GM10266 (cell line): Measurements from ENCODE around the gene KLHDC7A.

Experiments
- DNase-seq: peaks from one replicate; pipeline ENCODE4 v3.0.0; 2012; ENCODE audit errors: extremely low spot score
- TF ChIP-seq, protein P1 (sequence below): IDR thresholded peaks from 2 replicates; pipeline ENCODE4 v1.5.1; 2012; ENCODE audit warnings: mild to moderate bottlenecking, low read depth; ENCODE audit not compliant: control insufficient read depth, insufficient read depth; ENCODE audit errors: missing control alignments

The KLHDC7A gene

DNA sequence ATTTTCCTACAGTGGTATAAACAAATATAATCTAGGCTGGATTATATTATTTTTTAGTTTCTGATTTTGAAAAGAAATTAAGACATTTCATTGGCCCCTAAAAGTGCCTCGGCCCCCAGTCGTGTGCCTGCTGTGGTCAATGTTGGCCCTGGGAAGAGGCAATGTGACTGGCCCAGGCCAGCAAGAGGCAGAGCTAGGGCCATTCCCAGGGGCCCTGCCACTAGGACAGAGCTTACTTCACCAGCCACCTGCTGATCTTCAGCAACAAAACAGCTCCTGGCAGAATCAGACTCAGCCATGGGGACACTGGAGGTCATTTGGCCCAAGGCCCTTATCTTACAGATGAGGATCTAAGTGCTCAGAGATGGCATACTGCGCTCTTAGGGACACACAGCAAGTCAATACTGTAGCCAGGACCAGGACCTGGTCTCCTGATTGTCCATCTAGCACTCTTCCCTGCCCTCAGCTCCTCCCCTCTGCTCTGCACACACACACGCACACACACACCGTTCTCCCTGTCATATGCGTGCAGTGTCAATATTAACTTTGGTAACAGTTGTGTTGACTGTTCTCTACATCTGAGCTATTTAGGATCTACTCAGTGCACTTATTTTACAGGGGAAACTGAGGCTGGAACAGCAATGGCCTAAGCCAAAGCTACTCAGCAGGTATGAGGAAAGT lies 16.6 kb upstream of the KLHDC7A start:
- TF ChIP-seq, protein P1, sequence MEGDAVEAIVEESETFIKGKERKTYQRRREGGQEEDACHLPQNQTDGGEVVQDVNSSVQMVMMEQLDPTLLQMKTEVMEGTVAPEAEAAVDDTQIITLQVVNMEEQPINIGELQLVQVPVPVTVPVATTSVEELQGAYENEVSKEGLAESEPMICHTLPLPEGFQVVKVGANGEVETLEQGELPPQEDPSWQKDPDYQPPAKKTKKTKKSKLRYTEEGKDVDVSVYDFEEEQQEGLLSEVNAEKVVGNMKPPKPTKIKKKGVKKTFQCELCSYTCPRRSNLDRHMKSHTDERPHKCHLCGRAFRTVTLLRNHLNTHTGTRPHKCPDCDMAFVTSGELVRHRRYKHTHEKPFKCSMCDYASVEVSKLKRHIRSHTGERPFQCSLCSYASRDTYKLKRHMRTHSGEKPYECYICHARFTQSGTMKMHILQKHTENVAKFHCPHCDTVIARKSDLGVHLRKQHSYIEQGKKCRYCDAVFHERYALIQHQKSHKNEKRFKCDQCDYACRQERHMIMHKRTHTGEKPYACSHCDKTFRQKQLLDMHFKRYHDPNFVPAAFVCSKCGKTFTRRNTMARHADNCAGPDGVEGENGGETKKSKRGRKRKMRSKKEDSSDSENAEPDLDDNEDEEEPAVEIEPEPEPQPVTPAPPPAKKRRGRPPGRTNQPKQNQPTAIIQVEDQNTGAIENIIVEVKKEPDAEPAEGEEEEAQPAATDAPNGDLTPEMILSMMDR: no peak
- DNase-seq: no peak

GRCh38 chr1:18464665-18465050 lies 16.1 kb upstream of the KLHDC7A start:
- TF ChIP-seq, protein P1: no peak
- no peak for DNase-seq

DNA sequence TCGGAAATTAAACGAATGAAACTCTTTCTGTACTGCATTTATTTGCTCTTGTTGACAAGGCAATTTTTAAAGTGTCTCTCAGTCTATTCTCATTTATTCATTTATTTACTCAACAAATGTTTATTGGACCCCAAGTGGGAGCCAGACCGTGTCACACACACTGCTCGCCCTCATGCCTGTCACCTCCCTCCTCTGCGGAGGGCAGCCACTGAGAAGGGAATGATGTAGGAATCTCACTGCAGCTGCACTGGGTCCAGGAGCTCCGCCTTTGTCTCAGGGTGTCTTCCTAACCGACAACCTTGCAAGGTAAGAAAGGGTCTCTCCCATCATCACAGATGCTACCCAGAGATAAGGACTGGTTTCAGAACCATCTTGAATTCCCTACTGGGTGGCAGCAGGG lies 14.1 kb upstream of the KLHDC7A start:
- TF ChIP-seq, protein P1: no peak
- DNase-seq: no peak

- no peak for DNase-seq
- TF ChIP-seq, protein P1: no peak
Measured at GRCh38 chr1:18468570-18468969, 12.2 kb upstream of the KLHDC7A start.

DNA sequence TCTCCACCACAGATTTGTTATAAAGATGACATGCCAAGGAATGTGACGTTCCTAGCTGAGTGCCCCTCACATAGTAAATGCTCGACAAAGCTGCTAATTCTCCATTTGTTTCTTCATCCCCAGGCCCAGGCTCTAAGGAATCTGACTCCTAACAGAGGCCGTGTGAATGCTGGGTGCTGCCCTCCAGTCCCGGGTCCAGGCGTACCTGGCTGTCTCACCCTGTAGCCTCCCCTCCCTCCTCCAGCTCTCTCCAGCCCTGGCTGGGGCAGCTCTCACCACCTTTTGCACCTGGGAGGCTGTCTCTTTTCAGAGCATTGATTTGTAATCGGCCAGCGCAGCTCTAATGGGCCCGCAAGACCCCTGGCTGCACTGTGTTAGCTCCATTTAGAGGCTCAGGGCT lies 11.2 kb upstream of the KLHDC7A start:
- TF ChIP-seq, protein P1: no peak
- no peak for DNase-seq

DNA sequence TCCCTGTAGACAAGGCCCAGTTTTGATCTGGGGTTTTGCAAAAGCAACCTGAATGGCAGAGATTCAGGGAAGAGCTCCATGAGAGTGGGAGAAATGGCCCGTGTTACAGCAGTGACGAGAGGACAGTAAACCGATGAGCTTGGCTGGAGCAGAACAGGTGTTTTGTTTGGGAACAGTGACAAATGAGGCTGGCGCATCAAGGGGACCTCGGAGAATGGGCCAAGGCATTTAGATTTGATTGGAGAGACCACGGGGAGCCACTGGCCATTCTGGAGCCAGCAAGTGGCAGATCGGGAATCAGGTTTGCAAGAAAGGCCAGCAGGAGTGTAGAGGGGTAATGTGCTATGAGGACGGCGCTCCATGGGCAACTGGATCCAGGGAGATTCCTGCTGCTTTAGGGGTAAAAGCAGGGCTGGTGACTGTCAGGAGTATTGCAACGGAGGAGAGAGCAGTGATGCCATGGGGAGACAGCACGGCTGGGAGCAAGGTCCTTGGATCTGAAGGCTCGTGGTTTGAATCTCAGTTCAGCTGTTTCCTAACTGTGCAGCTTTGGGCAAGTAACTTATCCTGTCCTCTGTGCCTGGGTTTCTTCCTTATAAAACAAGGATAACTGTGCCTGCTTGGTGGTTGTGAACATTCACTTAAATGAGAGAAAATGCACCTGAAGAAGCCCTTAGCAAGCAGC lies 9.9 kb upstream of the KLHDC7A start:
- DNase-seq: no peak
- TF ChIP-seq, protein P1: no peak

DNA sequence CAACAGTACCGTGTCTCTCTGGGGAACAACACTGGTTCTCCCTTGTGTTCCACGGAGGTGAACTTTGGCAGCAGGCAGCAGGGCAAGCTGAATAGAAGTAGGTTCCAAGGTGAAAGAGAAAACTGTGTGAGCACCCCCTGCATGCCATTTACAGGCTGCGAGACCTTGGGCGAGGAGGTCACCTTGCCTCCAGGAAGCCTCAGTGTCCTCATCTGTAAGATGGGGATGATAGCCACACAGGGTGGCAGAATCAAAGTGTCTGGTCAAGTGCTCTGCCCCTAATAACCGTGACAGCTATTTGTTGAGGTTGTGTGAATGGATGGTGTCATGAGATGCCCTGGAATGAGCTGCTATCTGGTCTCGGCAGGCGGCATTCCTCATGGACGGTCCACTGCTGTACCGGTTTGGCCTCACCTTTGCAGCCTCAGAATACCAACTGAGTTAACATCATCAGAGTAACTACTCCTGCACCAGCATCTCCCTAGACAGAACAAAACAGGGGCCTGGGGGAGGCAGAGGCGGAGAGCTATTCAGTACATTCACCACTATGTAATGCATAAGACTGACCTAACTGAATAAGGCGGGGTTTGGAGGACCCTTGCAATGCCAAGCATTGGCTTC lies 7.4 kb upstream of the KLHDC7A start:
- TF ChIP-seq, protein P1: no peak
- no peak for DNase-seq
